Activated naive CD4-positive, alpha-beta T cell treated with anti-CD3 and anti-CD28 coated beads, Interleukin-2, amount 50 U/mL, for 16 hours (primary cell): ENCODE results near the gene C2.

Source experiments
- DNase-seq: peaks from one replicate; pipeline ENCODE4 v3.0.0-alpha.2; 2020

C2 gene

GRCh38 chr6:31927242-31927862 lies at the start of gene C2:
TSS of gene C2 (plus strand) at chr6:31927717. CDS start at chr6:31927753, 36 bp downstream.
- no peak for DNase-seq

- DNase-seq: no peak
Observed at GRCh38 chr6:31878222-31878621, 49.3 kb upstream of the C2 start.

GRCh38 chr6:31878726-31879125 lies 48.8 kb upstream of the C2 start, which contains the start of gene SLC44A4:
TSS of gene SLC44A4 (minus strand) at chr6:31878997. CDS start at chr6:31878980, 17 bp downstream.
- no peak for DNase-seq

GRCh38 chr6:31879143-31879542 lies 48.4 kb upstream of the C2 start:
- no peak for DNase-seq

- no peak for DNase-seq
Observed at GRCh38 chr6:31879901-31880300, 47.6 kb upstream of the C2 start.

- no peak for DNase-seq
Observed at GRCh38 chr6:31880616-31881015, 46.9 kb upstream of the C2 start.

- no peak for DNase-seq
Observed at GRCh38 chr6:31881136-31881859, 46.2 kb upstream of the C2 start.

GRCh38 chr6:31882344-31882743 lies 45.2 kb upstream of the C2 start:
- no peak for DNase-seq

GRCh38 chr6:31883676-31884075 lies 43.8 kb upstream of the C2 start:
- no peak for DNase-seq

GRCh38 chr6:31884528-31885035 lies 42.9 kb upstream of the C2 start:
- DNase-seq: no peak

- DNase-seq: no peak
Observed at GRCh38 chr6:31886541-31886991, 41.0 kb upstream of the C2 start.

GRCh38 chr6:31887173-31888007 lies 40.1 kb upstream of the C2 start:
- no peak for DNase-seq

- DNase-seq: peak; percentile 68
Observed at GRCh38 chr6:31888276-31889258, 39.0 kb upstream of the C2 start.

- no peak for DNase-seq
Observed at GRCh38 chr6:31889331-31889972, 38.1 kb upstream of the C2 start.

GRCh38 chr6:31892821-31893220 lies 34.7 kb upstream of the C2 start:
- no peak for DNase-seq

GRCh38 chr6:31896493-31896855 lies 31.0 kb upstream of the C2 start:
- DNase-seq: no peak

GRCh38 chr6:31896856-31897611 lies 30.5 kb upstream of the C2 start:
- DNase-seq: no peak

GRCh38 chr6:31897612-31898382 lies 29.7 kb upstream of the C2 start, which contains the start of gene EHMT2:
TSS of gene EHMT2 (minus strand) at chr6:31897698. CDS start at chr6:31897677, 21 bp downstream.
- DNase-seq: peak; percentile 90

GRCh38 chr6:31898383-31899011 lies 29.0 kb upstream of the C2 start:
- peak; percentile 37 for DNase-seq
